A673 (cell line): ENCODE data around the gene SLC25A26. TPM values are rescaled to one million over a fixed set of nuclear protein-coding genes. Genes with fewer than 3 reads are reported as not detected.

Experiments
- BruUV-seq: library from RNA; stranded (reverse); fragments of 400-500 nt; replicated peaks from 2 replicates; lab custom pipeline; 2021; lab: Mats Ljungman, UMichigan
- CTCF ChIA-PET: fragments of 300-600 bp; sonication (Branson Sonifier 250); formaldehyde crosslinking; loops from one replicate; lab custom pipeline; 2022; ENCODE audit warnings: antibody characterized with exemption; lab: Charles Lee
- POLR2A ChIA-PET: fragments of 300-600 bp; sonication (Branson Sonifier 250); formaldehyde crosslinking; loops from one replicate; lab custom pipeline; 2022; ENCODE audit warnings: antibody characterized with exemption; ENCODE audit not compliant: low non-redundant PET; lab: Charles Lee
- DNase-seq: peaks from one replicate; pipeline ENCODE4 v3.0.0-alpha.2; 2015; ENCODE audit warnings: low spot score
- H3K27ac ChIP-seq: fragments of 200-600 bp; sonication (generic); 2 replicates; pipeline ENCODE4 v1.5.1; 2016; ENCODE audit warnings: mixed run types, low read depth, mild to moderate bottlenecking, mixed read lengths, antibody characterized with exemption, low read length; ENCODE audit not compliant: poor library complexity, severe bottlenecking
- H3K27me3 ChIP-seq: fragments of 200-600 bp; sonication (generic); replicated peaks from 2 replicates; pipeline ENCODE4 v1.6.1; 2017; ENCODE audit warnings: mixed run types, low read depth, mild to moderate bottlenecking, mixed read lengths, antibody characterized with exemption, low read length; ENCODE audit not compliant: insufficient read depth, poor library complexity
- H3K36me3 ChIP-seq: fragments of 200-600 bp; sonication (generic); 2 replicates; pipeline ENCODE4 v1.6.1; 2016; ENCODE audit warnings: mixed run types, mild to moderate bottlenecking, mixed read lengths, antibody characterized with exemption, low read length; ENCODE audit not compliant: insufficient read depth, poor library complexity, severe bottlenecking
- H3K4me1 ChIP-seq: fragments of 200-600 bp; sonication (generic); 2 replicates; pipeline ENCODE4 v1.6.1; 2017; ENCODE audit warnings: mixed run types, mild to moderate bottlenecking, mixed read lengths, antibody characterized with exemption, low read length; ENCODE audit not compliant: insufficient read depth, poor library complexity, severe bottlenecking
- H3K4me3 ChIP-seq: fragments of 200-600 bp; sonication (generic); 2 replicates; pipeline ENCODE4 v1.5.1; 2016; ENCODE audit warnings: low read depth, mixed run types, mild to moderate bottlenecking, mixed read lengths, low read length; ENCODE audit not compliant: poor library complexity, severe bottlenecking
- H3K9me3 ChIP-seq: fragments of 200-600 bp; sonication (generic); 2 replicates; pipeline ENCODE4 v1.6.1; 2016; ENCODE audit warnings: mixed run types, low read depth, mild to moderate bottlenecking, mixed read lengths, antibody characterized with exemption, low read length; ENCODE audit not compliant: poor library complexity, severe bottlenecking
- CTCF ChIP-seq: fragments of 300-800, 200-600 bp; sonication (generic); conservative IDR thresholded peaks from 2 replicates; pipeline ENCODE4 v1.5.1; 2017; ENCODE audit warnings: low read depth, mild to moderate bottlenecking, antibody characterized with exemption, low read length, moderate library complexity, mixed read lengths
- EZH2 ChIP-seq: fragments of 200-600 bp; sonication (generic); IDR thresholded peaks from 2 replicates; pipeline ENCODE4 v1.6.1; 2017; ENCODE audit warnings: borderline replicate concordance, low read depth, mild to moderate bottlenecking, mixed read lengths, antibody characterized with exemption, low read length; ENCODE audit not compliant: poor library complexity, severe bottlenecking
- intact Hi-C: fragments of 100-400 bp; cut with micrococcal nuclease; formaldehyde crosslinking; loops from one replicate; pipeline ENCODE4 v1.10.0; 2022; ENCODE audit not compliant: unreplicated experiment
- total RNA-seq: library from RNA; stranded (reverse); gene quantifications from 2 replicates; pipeline ENCODE4 v1.2.3, GENCODE V29; 2021

SLC25A26 gene
- total RNA-seq, 1 experiment from 2014 or later, result 8.9 TPM

GRCh38 chr3:66322436-66322835 is 101.6 kb downstream of the SLC25A26 start:
- Histone ChIP-seq H3K27ac (no peak overlapping the region), H3K4me1 (no peaks in the 10 kb centered on the region), H3K36me3 (no peaks in the 10 kb centered on the region), H3K9me3 (no peaks in the 10 kb centered on the region), H3K27me3 (no peaks in the 10 kb centered on the region), H3K4me3 (no peak overlapping the region)
- TF ChIP-seq CTCF, result no peak
- no peak for TF ChIP-seq EZH2
- CTCF ChIA-PET, result no interaction called here
- POLR2A ChIA-PET, result no interaction called here
- BruUV-seq, result no TSS peak
- intact Hi-C loops, result no loop called here
- DNase-seq, result no peak

- H3K4me3 ChIP-seq, result no peak overlapping the region
- BruUV-seq, result no TSS peak
- no peak for TF ChIP-seq CTCF
- TF ChIP-seq EZH2, result no peak
Observed at GRCh38 chr3:66326340-66326739, 105.5 kb downstream of the SLC25A26 start.

GRCh38 chr3:66335671-66336070 is 114.9 kb downstream of the SLC25A26 start:
- intact Hi-C loops, result no loop called here
- Histone ChIP-seq H3K9me3 (no peaks in the 10 kb centered on the region), H3K27ac (no peak overlapping the region), H3K4me1 (no peaks in the 10 kb centered on the region), H3K27me3 (no peaks in the 10 kb centered on the region), H3K36me3 (no peaks in the 10 kb centered on the region), H3K4me3 (no peak overlapping the region)
- no TSS peak for BruUV-seq
- POLR2A ChIA-PET, result no interaction called here
- TF ChIP-seq EZH2 (no peak), CTCF (no peak)
- no peak for DNase-seq
- CTCF ChIA-PET, result no interaction called here

More at GRCh38 chr3:66326340-66326739, 105.5 kb downstream of the SLC25A26 start:
- ChIA-PET POLR2A (no interaction called here), CTCF (no interaction called here)
- H3K36me3 ChIP-seq, result no peaks in the 10 kb centered on the region
- no peaks in the 10 kb centered on the region for H3K9me3 ChIP-seq
- no peaks in the 10 kb centered on the region for H3K4me1 ChIP-seq
- intact Hi-C loops, result no loop called here
- DNase-seq, result no peak
- no peak overlapping the region for H3K27ac ChIP-seq
- no peaks in the 10 kb centered on the region for H3K27me3 ChIP-seq
